K562 (cell line): ENCODE results near the gene CDH12. TPM values are rescaled to one million over a fixed set of nuclear protein-coding genes. Genes with fewer than 3 reads are reported as not detected.

Experiments
- ATAC-seq: fragments of 200-7000 bp; cut with Tn5 transposase; 3 replicates; pipeline ENCODE4 v1.9.1; 2020; ENCODE audit warnings: moderate library complexity
- BruUV-seq: library from RNA; stranded (reverse); fragments of 400-500 nt; replicated peaks from 2 replicates; lab custom pipeline; 2021; lab: Mats Ljungman, UMichigan
- CTCF ChIA-PET: fragments of 300-600 bp; formaldehyde crosslinking; extraction: SDS; loops from one replicate; lab custom pipeline; 2021; ENCODE audit warnings: low intra/inter-chr PET ratio; lab: Yijun Ruan, JAX
- POLR2A ChIA-PET: fragments of 300-600, 350-650 bp; sonication (Branson Sonifier 250); formaldehyde crosslinking; extraction: SDS; loops from one replicate; lab custom pipeline; 2021; ENCODE audit warnings: antibody characterized with exemption, inconsistent platforms; lab: Yijun Ruan, JAX
- DNase-seq, 4 experiments: peaks; one replicate each; pipeline versions ENCODE4 v3.0.0 to v3.0.0-alpha.2; 2011 to 2018; ENCODE audit warnings: low spot score in 3 of 4, mixed read lengths in 3 of 4; ENCODE audit errors: extremely low read depth in 1 of 4
- FAIRE-seq: peaks from 2 replicates; lab custom pipeline; 2011; peaks lifted over from hg19 to GRCh38; lab: Jason Lieb, UNC
- H2AFZ ChIP-seq: 2 replicates; pipeline ENCODE4 v1.6.0; 2011; ENCODE audit warnings: low read depth, low read length, control low read depth, inconsistent platforms
- H3K27ac ChIP-seq: fragments of 200-600 bp; 3 replicates; pipeline ENCODE4 v1.8.0; 2011; ENCODE audit warnings: low read depth, mild to moderate bottlenecking, control low read depth, inconsistent platforms, low read length, moderate library complexity, mixed read lengths; ENCODE audit errors: extremely low read depth
- H3K27me3 ChIP-seq, 2 experiments: fragments of 300-600 bp in 1 of 2; 2 replicates in 1 of 2; 3 replicates in 1 of 2; pipeline versions ENCODE4 v1.6.0 to v1.8.0; 2011; ENCODE audit warnings: inconsistent platforms in 2 of 2, low read length in 2 of 2, mild to moderate bottlenecking in 1 of 2, mixed read lengths in 1 of 2, moderate library complexity in 1 of 2; ENCODE audit not compliant: control insufficient read depth in 2 of 2, insufficient read depth in 2 of 2
- H3K36me3 ChIP-seq: fragments of 300-600 bp; 3 replicates; pipeline ENCODE4 v1.8.0; 2011; ENCODE audit warnings: mild to moderate bottlenecking, low read length, inconsistent platforms; ENCODE audit not compliant: control insufficient read depth, insufficient read depth
- H3K4me1 ChIP-seq, 2 experiments: fragments of 200-600 bp in 1 of 2; replicated peaks in 1 of 2; 2 replicates in 1 of 2; 3 replicates in 1 of 2; pipeline versions ENCODE4 v1.5.1 to v1.8.0; 2011; ENCODE audit warnings: inconsistent platforms in 2 of 2, low read length in 2 of 2, mild to moderate bottlenecking in 1 of 2, mixed read lengths in 1 of 2, moderate library complexity in 1 of 2; ENCODE audit not compliant: control insufficient read depth in 2 of 2, insufficient read depth in 2 of 2
- H3K4me2 ChIP-seq: 2 replicates; pipeline ENCODE4 v1.6.1; 2011; ENCODE audit warnings: low read length, control low read depth, inconsistent platforms, mixed read lengths; ENCODE audit not compliant: insufficient read depth
- H3K4me3 ChIP-seq: fragments of 200-600 bp; sonication (generic), shearing (Covaris generic); 2 replicates; pipeline ENCODE4 v1.5.1; 2016; ENCODE audit warnings: control low read depth, inconsistent platforms
- H3K79me2 ChIP-seq: fragments of 200-600 bp; 3 replicates; pipeline ENCODE4 v1.8.0; 2011; ENCODE audit warnings: low read length, inconsistent platforms; ENCODE audit not compliant: control insufficient read depth, insufficient read depth
- H3K9ac ChIP-seq, 2 experiments: 2 replicates each; pipeline versions ENCODE4 v1.6.0 to v1.6.1; 2011; ENCODE audit warnings: low read depth in 2 of 2, low read length in 2 of 2, control low read depth in 1 of 2, inconsistent platforms in 1 of 2, mild to moderate bottlenecking in 1 of 2, mixed read lengths in 1 of 2; ENCODE audit not compliant: insufficient read depth in 1 of 2
- H3K9me1 ChIP-seq: one replicate; pipeline ENCODE4 v1.6.0; 2011; ENCODE audit warnings: inconsistent platforms, mild to moderate bottlenecking, low read length, moderate library complexity; ENCODE audit not compliant: control insufficient read depth, insufficient read depth
- H3K9me3 ChIP-seq: replicated peaks from 2 replicates; pipeline ENCODE4 v1.5.1; 2011; ENCODE audit warnings: low read depth, low read length, inconsistent platforms; ENCODE audit not compliant: control insufficient read depth, insufficient read depth
- H4K20me1 ChIP-seq: replicated peaks from 2 replicates; pipeline ENCODE4 v1.6.1; 2011; ENCODE audit warnings: low read length, inconsistent platforms, mixed read lengths; ENCODE audit not compliant: control insufficient read depth, insufficient read depth
- CREBBP ChIP-seq: IDR thresholded peaks from one replicate; pipeline ENCODE4 v1.6.1; 2012; ENCODE audit warnings: low read depth, mild to moderate bottlenecking, control low read depth, inconsistent platforms, low read length
- ELK1 ChIP-seq: sonication (generic); formaldehyde crosslinking; IDR thresholded peaks from 2 replicates; pipeline ENCODE4 v1.8.1; 2022; ENCODE audit warnings: missing genetic modification reagents
- GTF2E2 ChIP-seq: fragments of 200-800 bp; sonication (Bioruptor generic); IDR thresholded peaks from 2 replicates; pipeline ENCODE4 v1.6.1; 2016; ENCODE audit warnings: missing genetic modification characterization, missing compliant biosample characterization
- HMG20A ChIP-seq: fragments of 450-650 bp; formaldehyde crosslinking; conservative IDR thresholded peaks from 2 replicates; pipeline ENCODE4 v1.4.0; 2020; ENCODE audit warnings: mild to moderate bottlenecking, mixed read lengths
- KDM1A ChIP-seq, 2 experiments: fragments of 450-650 bp; IDR thresholded peaks; 2 replicates each; pipeline ENCODE4 v1.6.1; 2016; ENCODE audit warnings: mild to moderate bottlenecking in 2 of 2
- KDM5B ChIP-seq: fragments of 200-600 bp; sonication (generic); IDR thresholded peaks from 2 replicates; pipeline ENCODE4 v1.6.1; 2012; ENCODE audit warnings: low read depth, mild to moderate bottlenecking, moderate library complexity, low read length, control low read depth, inconsistent platforms; ENCODE audit not compliant: insufficient replicate concordance
- MGA ChIP-seq: fragments of 450-650 bp; IDR thresholded peaks from 2 replicates; pipeline ENCODE4 v1.6.1; 2016; ENCODE audit warnings: mild to moderate bottlenecking, moderate library complexity
- NR4A1 ChIP-seq, 2 experiments: fragments of 250-450 bp in 1 of 2; fragments of 450-650 bp in 1 of 2; sonication (Bioruptor Pico) in 1 of 2; IDR thresholded peaks; 2 replicates each; pipeline versions ENCODE4 v1.4.0 to v1.6.1; 2016 to 2020; ENCODE audit warnings: mild to moderate bottlenecking in 2 of 2, missing compliant biosample characterization in 1 of 2, missing genetic modification characterization in 1 of 2, moderate library complexity in 1 of 2
- PTRF ChIP-seq: fragments of 450-650 bp; IDR thresholded peaks from 2 replicates; pipeline ENCODE4 v1.6.1; 2016; ENCODE audit warnings: mild to moderate bottlenecking, missing genetic modification characterization, missing compliant biosample characterization
- TSC22D4 ChIP-seq: fragments of 450-650 bp; IDR thresholded peaks from 2 replicates; pipeline ENCODE4 v1.6.1; 2016; ENCODE audit warnings: missing genetic modification characterization, missing biosample characterization, control low read depth
- ZNF121 ChIP-seq: sonication (generic); formaldehyde crosslinking; conservative IDR thresholded peaks from 2 replicates; pipeline ENCODE4 v1.8.0; 2022; ENCODE audit warnings: missing genetic modification reagents
- WGBS: fragments of 100-300 bp; shearing (Covaris generic); methylation state at CpG from one replicate; pipeline ENCODE4 v1.1.6; 2016; ENCODE audit warnings: low coverage, mixed read lengths; ENCODE audit not compliant: insufficient coverage; ENCODE audit errors: missing lambda C conversion rate; 5-methylcytosine and 5-hydroxymethylcytosine counted together
- in situ Hi-C: fragments of 300-500 bp; cut with MboI; formaldehyde crosslinking; loops from 4 replicates; pipeline ENCODE4 v1.15.0; 2018; ENCODE audit warnings: inconsistent platforms, mixed read lengths
- intact Hi-C: fragments of 100-400 bp; cut with micrococcal nuclease; formaldehyde crosslinking; loops from 2 replicates; pipeline ENCODE4 v1.14.2; 2022
- polyA plus RNA-seq, 8 experiments: library from polyadenylated mRNA; depleted of rRNA in 4 of 8; stranded (reverse) in 5 of 8; unstranded in 3 of 8; fragments of >200 nt; fragmentation: Nextera tagmentation in 2 of 8; fragmentation: Illumina TruSeq in 1 of 8; extraction: Ambion mirVana in 2 of 8; extraction: Trizol in 1 of 8; gene quantifications; 2 replicates each; pipeline versions ENCODE4 v1.2.1 to v1.2.3, GENCODE V29; 2011 to 2014; ENCODE audit warnings: inconsistent platforms in 1 of 8, missing spikeins in 1 of 8
- total RNA-seq, 7 experiments: library from RNA; depleted of rRNA in 6 of 7; stranded (reverse); fragments of >200 nt in 6 of 7; fragmentation: Illumina TruSeq in 2 of 7; extraction: Trizol in 2 of 7; gene quantifications; 2 replicates each; pipeline versions ENCODE4 v1.2.1 to v1.2.3, GENCODE V29; 2011 to 2021; ENCODE audit warnings: low replicate concordance in 1 of 7

The CDH12 gene
- total and polyA plus RNA-seq, 9 of the 15 experiments (the other 6 are each of a cell fraction or from before 2014, with no cell fraction given), result 0.03 to 1.7 (median 0.37) TPM

GRCh38 chr5:22480305-22480704, 372.8 kb downstream of the CDH12 start:
- H3K36me3 ChIP-seq, result no peaks in the 10 kb centered on the region
- in situ Hi-C loops, result no loop called here
- H3K4me2 ChIP-seq, result no peak overlapping the region
- no peaks in the 10 kb centered on the region; the same call in 1 of the 2 replicates for H3K9me3 ChIP-seq
- intact Hi-C loops, result no loop called here
- no peaks in the 10 kb centered on the region for H3K27me3 ChIP-seq
- 0% methylated on average over 5 of the region's 5 CpGs for WGBS
- no peak overlapping the region for H2AFZ ChIP-seq
- H3K27ac ChIP-seq, result no peak overlapping the region
- no TSS peak for BruUV-seq
- ATAC-seq, result no peak
- no peak overlapping the region for H3K4me3 ChIP-seq
- POLR2A ChIA-PET, result no interaction called here
- no peak for FAIRE-seq
- no peaks in the 10 kb centered on the region for H3K79me2 ChIP-seq
- H3K9me1 ChIP-seq, result no peaks in the 10 kb centered on the region
- no peak for DNase-seq
- CTCF ChIA-PET, result no interaction called here
- no peaks in the 10 kb centered on the region for H3K4me1 ChIP-seq
- H3K9ac ChIP-seq, result no peak overlapping the region
- H4K20me1 ChIP-seq, result no peaks in the 10 kb centered on the region
- TF ChIP-seq TSC22D4, result no peak
- TF ChIP-seq HMG20A (CRISPR knock-in tag), result no peak
- no peak for TF ChIP-seq CREBBP
- TF ChIP-seq KDM5B, result no peak
- TF ChIP-seq GTF2E2 (tag), result no peak
- no peak for TF ChIP-seq MGA
- no peak for TF ChIP-seq ZNF121 (CRISPR knock-in tag)
- TF ChIP-seq PTRF (tag), result no peak
- no peak for TF ChIP-seq ELK1
- TF ChIP-seq NR4A1 (CRISPR knock-in tag; IDR thresholded peaks at IDR 0.05), result no peak
- TF ChIP-seq NR4A1 (tag; IDR thresholded peaks at IDR 0.05), result no peak
- TF ChIP-seq KDM1A (IDR thresholded peaks at IDR 0.05), result no peak
